Measurements from ENCODE around the gene SLC25A41. TPM values are rescaled to one million over a fixed set of nuclear protein-coding genes. Genes with fewer than 3 reads are reported as not detected.

The SLC25A41 gene
- total and polyA plus RNA-seq, 2 of the 13 experiments (the other 11 are each of a cell fraction or from before 2014, with no cell fraction given), result 0.33 to 0.95 TPM

DNA sequence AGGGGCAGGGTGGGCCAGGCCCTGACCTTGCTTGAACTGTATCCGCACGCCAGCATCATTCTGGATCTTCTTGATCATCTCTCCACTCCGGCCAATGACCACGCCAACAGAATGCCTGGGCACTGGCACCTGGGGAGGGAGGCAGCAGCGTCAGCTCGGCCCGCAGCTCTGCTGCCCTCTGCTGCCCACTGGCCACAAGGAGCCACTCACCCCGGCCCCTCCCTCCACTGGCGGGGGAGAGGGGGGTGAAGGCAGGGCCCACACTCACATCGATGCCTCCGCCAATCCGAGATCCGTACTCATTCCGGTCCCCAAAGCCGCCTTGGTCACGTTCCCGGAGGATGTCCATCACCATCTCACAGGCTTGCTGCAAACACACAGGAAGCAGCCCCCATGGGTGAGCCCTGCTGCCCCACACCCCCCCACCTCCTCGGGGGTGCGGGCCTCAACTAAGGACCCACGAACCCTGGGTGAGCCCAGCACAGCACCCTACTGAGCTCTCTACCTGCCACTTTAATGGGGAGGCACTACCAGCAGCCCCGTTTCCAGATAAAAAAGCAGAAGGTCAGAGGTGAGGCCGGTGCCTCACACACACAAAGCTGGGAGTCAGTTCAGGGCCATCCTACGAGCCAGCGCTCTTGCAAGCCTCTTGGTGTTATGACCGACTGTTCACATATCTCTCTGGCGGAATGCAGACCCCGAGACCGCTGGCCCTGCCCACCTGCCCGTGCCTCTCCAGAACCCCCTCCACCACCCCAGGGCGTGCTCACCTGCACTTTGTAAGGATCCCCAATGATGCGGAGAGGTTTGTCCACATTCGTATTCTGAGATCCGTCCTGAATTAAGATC lies 15.6 kb downstream of the SLC25A41 start (continued):
- TF ChIP-seq, protein P1, sequence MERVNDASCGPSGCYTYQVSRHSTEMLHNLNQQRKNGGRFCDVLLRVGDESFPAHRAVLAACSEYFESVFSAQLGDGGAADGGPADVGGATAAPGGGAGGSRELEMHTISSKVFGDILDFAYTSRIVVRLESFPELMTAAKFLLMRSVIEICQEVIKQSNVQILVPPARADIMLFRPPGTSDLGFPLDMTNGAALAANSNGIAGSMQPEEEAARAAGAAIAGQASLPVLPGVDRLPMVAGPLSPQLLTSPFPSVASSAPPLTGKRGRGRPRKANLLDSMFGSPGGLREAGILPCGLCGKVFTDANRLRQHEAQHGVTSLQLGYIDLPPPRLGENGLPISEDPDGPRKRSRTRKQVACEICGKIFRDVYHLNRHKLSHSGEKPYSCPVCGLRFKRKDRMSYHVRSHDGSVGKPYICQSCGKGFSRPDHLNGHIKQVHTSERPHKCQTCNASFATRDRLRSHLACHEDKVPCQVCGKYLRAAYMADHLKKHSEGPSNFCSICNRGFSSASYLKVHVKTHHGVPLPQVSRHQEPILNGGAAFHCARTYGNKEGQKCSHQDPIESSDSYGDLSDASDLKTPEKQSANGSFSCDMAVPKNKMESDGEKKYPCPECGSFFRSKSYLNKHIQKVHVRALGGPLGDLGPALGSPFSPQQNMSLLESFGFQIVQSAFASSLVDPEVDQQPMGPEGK (CRISPR knock-in tag; IDR thresholded peaks at IDR 0.05), result peak; percentile 67

GRCh38 chr19:6416658-6417405 lies 16.7 kb downstream of the SLC25A41 start:
- no TSS peak for BruUV-seq (replicated peaks)
- Histone ChIP-seq H3K36me3 (replicated peaks in 1 of 2; ENCODE audit: control insufficient read depth in 1 of 2, insufficient read depth in 2 of 2, low read length in 2 of 2) (peaks cover 43 to 80% of the 10 kb centered on the region in 2 experiments), H3K27me3 (ENCODE audit: control insufficient read depth in 1 of 2, insufficient read depth in 2 of 2, low read length in 2 of 2) (no peaks in the 10 kb centered on the region), H3K4me2 (ENCODE audit: low read depth, low read length) (no peak overlapping the region), H3K4me3 (replicated peaks in 1 of 3; ENCODE audit: insufficient read depth in 1 of 3, low read depth in 2 of 3, low read length in 3 of 3) (no peak overlapping the region), H3K79me2 (ENCODE audit: insufficient read depth, low read length) (peaks cover 29% of the 10 kb centered on the region), H4K20me1 (ENCODE audit: insufficient read depth, low read length) (peaks cover 36% of the 10 kb centered on the region), H3K9ac (ENCODE audit: insufficient read depth, low read depth, low read length) (no peak overlapping the region), H3K27ac (ENCODE audit: extremely low read length, insufficient read depth, low read length) (no peak overlapping the region), H2AFZ (ENCODE audit: low read length) (no peak overlapping the region), H3K9me3 (ENCODE audit: low read length) (no peaks in the 10 kb centered on the region), H3K4me1 (ENCODE audit: insufficient read depth, low read length) (peaks cover 2% of the 10 kb centered on the region)
- POLR2A ChIA-PET, result no interaction called here
- FAIRE-seq (no peak), ATAC-seq (no peak), DNase-seq (ENCODE audit: low spot score) (no peak)
- TF ChIP-seq, protein P2, sequence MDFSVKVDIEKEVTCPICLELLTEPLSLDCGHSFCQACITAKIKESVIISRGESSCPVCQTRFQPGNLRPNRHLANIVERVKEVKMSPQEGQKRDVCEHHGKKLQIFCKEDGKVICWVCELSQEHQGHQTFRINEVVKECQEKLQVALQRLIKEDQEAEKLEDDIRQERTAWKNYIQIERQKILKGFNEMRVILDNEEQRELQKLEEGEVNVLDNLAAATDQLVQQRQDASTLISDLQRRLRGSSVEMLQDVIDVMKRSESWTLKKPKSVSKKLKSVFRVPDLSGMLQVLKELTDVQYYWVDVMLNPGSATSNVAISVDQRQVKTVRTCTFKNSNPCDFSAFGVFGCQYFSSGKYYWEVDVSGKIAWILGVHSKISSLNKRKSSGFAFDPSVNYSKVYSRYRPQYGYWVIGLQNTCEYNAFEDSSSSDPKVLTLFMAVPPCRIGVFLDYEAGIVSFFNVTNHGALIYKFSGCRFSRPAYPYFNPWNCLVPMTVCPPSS (IDR thresholded peaks at IDR 0.05), result no peak
- TF ChIP-seq RBFOX2 (IDR thresholded peaks at IDR 0.05; ENCODE audit: low read depth, low read length), result peak; percentile 41
- TF ChIP-seq ZNF367 (CRISPR knock-in tag; IDR thresholded peaks at IDR 0.05; ENCODE audit: borderline replicate concordance), result no peak
- TF ChIP-seq AGO2 (optimal IDR thresholded peaks at IDR 0.05; ENCODE audit: low read depth, low read length), result peak; percentile 52
- no peak for TF ChIP-seq TCF7L2 (IDR thresholded peaks at IDR 0.05; ENCODE audit: low read depth, low read length)
- 96% methylated on average over 8 of the region's 29 CpGs for WGBS (ENCODE audit: low lambda C conversion rate)
- CTCF ChIA-PET (ENCODE audit: low intra/inter-chr PET ratio, low total read pairs), result no interaction called here
- in situ Hi-C loops (cut with HindIII; ENCODE audit: extremely low pct_ligation_motif_present, low pct_unique_long_range_greater_than_20kb) (no loop called here), intact Hi-C loops (cut with micrococcal nuclease; ENCODE audit: unreplicated experiment) (no loop called here)

All from HepG2 (cell line).